ENCODE data around the gene PLEK.
"Not testable (repeated sequence)": the region's sequence is repeated elsewhere in the genome, so short reads cannot be mapped to it uniquely, and the experiment has no call there.

The PLEK gene, protein sequence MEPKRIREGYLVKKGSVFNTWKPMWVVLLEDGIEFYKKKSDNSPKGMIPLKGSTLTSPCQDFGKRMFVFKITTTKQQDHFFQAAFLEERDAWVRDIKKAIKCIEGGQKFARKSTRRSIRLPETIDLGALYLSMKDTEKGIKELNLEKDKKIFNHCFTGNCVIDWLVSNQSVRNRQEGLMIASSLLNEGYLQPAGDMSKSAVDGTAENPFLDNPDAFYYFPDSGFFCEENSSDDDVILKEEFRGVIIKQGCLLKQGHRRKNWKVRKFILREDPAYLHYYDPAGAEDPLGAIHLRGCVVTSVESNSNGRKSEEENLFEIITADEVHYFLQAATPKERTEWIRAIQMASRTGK

DNA sequence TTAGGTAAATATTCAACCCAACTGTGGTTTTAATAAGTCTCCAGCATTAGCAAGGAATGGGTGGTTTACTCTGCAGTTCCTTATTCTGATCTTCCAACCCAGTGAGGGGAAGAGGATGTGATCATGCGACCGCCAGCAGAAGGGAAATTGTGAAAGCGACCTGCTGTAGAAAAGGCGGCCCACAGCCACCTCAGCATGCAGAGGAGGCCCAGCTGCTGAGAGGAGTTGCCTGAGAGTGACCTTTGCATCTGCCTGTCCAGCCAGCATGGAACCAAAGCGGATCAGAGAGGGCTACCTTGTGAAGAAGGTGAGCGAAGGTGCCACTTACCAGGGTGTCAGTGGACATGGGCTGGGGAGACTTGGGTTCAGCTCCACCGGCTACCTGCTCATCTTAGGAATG is at the start of gene PLEK:
Gene PLEK (plus strand): TSS at position 196 of the 400 bp plus-strand sequence. CDS start 70 bp downstream, at position 266.
- no peak for DNase-seq

DNA sequence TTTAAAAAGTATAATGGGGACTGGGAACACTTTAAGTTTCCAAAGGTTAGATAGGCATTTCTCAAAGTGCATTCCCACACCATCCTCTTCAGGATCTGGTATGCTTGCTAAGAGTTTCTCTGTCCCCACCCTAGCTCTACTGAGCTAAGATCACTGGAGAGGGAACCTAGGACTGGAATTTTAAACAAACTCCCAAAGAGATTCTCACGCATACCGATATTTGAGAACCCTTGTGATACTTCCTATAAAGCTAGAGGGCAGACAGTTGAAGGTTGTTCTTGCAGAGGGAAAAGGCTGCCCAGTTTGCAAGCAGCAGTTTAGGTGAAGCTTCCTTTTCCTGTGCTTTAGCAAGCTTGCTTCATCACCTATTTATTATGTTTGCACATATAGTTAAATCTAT is 49.0 kb upstream of the PLEK start:
- DNase-seq: no peak

DNA sequence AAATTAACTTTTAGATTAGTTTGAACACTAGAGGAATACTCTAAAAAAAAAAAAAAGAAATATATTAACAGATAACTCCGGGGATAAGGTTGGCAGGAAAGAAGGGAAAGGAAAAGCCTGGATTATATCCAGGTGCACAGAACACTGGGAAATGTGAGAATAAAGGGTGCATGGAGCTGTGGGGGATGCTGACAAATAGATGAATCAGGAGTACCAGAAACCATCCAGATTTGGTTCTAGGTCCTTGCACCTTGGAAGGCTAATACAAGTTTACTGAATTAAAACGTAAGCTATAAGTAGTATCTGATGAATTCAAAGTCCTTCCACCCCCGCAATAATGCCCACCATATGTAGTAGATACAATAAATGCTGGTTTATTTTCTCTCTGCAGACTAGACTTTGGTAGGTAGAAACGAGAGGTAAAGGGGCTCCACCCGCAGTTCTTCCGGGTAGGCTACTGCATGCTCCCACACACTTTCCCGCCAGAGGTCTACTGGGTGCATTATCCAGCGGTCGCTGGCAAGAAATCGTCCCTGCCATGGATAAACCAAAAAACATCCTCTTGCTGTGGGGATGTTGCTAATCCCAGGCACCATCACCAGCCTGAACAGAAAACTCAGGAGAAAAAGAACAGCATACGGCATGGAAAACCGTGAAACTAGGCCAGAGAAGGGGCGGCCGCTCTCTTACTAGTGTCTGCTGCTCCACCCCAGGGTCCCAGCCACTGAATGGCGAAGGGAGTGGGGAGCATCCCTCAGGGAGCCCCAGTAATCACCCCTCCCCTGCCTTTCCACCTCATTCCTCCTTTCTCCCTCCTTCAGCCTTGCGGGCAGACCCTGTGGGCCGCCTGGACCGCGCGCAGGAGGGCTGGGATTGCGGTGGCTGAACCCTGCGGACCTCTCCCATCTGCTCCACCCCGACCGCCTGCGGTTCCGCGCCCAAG is 46.8 kb upstream of the PLEK start:
- DNase-seq: peak; percentile 64

DNA sequence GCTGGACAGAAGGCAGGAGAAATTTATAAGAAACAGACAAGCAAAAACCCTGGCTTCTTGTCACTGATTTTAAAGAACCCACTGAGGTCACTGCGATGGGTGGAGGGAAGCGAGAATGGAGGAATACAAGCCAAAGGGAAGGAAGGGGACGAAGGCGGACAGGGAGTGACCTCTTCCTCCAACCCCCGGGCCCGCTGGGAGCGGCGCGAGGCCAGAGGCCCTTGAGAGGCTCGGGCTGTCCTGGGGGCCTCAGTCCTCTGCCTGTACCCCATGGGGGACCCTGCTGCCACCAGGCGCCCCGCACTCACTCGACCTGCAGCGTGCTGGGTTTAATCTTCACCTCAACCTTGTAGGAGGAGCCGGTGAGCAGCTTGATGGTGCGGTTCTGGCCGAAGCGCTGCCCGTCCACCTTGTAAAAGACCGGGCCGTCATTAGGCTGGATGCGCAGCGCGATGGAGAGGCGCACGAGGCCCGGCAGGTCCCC is 46.1 kb upstream of the PLEK start:
- no peak for DNase-seq

DNA sequence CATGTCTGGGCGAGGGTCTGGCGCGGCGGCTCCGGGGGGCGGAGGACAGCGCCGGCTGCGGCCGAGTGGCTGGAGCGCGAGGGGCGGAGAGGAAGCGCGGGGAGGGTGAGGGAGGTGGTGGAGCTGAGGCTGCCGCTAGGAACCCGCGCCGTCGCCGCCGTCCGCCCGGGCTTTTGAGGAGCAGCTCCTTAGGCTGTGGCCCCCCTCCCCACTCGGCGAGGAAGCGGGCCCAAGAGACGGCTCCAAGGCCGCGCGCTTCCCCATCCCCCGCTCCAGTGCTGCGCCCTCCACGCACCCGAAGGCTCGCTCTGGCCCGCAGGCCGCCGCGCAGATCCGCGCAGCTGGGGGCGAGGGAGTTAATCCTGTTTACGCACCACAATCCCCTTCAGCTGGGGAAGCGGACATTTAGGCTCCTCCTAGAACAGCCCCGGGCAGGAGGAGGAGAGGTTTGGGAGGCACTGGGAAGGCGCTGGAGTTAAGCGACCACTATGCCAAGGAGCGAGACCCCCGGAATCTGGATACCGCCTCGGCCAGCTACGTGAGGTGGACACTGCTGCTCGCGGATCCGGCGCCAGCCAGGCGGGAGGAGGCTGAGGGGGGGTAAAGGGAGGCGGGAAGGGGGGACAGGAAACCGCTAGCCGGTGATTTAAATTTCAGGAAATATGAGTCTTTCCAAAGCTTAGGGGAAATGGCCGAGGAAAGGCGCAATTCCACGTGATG is 45.5 kb upstream of the PLEK start, which contains the start of gene CNRIP1:
Gene CNRIP1 (minus strand): TSS at position 552 of the 720 bp plus-strand sequence. CDS start 549 bp downstream, at position 3.
- DNase-seq: peak; percentile 90

DNA sequence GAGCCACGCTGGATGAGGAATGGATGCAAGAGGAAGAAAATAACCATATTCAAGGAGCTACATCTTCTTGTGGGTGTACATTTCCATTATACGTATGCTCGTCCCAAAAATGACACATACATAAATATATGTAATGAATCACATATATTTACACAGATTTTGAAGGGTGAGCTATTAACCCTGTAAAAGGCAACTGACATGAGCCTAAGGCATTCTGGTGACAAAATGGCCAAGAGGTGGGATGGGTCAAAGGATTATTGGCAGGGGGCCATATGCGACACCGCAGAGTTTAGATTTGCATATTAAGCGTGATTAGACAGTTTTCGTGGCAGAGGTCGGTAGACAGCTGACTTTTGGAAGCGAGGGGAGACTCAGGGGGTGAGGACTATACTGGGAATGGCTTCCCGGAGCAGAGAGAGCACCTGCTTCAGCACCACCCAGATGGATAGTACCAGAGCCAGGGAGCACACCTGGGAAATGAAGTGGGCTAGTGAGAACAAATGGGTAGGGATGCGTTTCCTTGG is 44.9 kb upstream of the PLEK start:
- peak; percentile 52 for DNase-seq

DNA sequence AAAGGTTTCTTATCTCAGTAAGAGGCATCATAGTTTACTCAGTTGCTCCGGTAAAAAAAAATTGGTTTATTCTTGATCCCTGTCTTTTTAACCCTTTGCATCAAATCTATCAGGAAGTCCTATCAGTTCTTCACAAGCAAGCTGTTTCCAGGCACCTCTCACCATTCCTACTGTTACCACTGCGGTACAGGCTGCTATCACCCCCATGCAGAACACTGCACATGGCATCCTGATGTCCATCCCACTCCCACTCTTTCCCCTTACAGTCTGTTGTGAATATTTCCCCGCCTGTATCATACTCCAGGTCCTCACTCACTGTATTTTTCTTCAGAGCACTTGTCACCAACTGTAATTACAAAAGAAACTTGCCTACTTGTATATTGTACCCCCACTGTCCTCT is 40.0 kb upstream of the PLEK start:
- DNase-seq: no peak

DNA sequence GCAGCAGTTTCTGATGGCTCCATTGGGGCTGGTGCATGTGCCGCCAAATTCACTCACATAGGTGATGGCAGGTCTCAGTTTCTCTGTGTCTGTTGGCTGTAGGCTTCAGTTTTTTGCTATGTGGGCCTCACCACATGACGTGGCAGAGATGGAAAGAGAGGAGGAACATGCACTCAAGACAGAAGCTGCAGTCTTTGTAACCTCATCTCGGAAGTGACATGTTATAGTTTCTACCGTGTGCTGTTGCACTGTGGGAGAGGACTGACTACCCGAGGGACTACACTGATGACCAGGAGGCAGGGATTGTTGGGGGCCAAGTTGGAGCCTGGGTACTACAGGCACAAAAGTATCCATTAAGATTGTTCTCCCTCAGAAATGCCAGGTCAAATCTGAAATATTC is 36.2 kb upstream of the PLEK start:
- no peak for DNase-seq

DNA sequence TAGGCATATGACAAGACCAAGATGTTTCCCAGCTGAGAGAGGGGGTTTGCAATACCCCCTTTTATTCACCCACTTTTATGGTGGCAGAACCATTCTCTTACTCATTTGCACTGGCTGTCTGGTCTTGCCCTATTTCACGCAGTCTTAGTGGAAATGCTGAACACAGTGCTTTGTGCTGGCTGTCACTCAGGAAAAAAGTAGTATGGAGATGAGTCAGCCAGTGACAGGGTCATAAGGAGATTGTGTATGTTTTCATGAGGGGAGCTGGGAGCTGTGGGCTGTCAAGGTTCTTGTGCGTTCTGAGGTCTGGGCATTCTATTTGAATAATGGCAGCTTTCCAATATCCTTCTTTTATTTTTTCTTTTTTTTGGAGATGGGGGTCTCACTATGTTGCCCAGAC is 34.4 kb upstream of the PLEK start:
- DNase-seq: no peak

DNA sequence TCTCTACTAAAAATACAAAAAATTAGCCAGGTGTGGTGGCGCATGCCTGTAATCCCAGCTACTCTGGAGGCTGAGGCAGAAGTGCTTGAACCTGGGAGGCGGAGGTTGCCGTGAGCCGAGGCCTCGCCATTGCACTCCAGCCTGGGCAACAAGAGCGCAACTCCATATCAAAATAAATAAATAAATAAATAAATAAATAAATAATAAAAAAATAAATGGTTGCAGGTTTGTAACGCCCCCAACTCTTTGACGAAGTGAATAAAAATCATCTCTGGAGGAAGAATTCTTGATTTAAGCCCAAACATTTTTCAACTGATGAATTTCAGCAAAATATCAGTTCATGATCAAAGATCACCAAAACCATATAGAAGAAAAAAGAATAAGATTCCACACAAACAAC is 32.1 kb upstream of the PLEK start:
- DNase-seq: no peak

DNA sequence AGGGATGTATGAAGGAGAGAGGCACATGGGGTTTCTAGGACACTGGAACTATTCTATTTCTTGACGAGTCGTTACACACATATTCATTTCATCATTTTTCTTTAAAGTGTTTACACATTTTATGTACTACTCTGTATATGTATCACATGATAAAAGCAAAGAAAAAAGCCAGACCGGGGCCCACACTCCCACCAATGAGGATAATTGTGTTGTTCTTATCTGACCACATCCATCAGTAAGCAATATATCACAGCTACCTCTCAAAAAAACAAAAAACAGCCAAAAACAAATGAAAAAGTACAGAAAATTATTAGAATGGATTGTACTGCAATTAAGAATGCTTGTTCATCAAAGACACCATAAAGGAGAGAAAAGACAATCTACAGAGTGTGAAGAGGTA is 31.2 kb upstream of the PLEK start:
- no peak for DNase-seq

DNA sequence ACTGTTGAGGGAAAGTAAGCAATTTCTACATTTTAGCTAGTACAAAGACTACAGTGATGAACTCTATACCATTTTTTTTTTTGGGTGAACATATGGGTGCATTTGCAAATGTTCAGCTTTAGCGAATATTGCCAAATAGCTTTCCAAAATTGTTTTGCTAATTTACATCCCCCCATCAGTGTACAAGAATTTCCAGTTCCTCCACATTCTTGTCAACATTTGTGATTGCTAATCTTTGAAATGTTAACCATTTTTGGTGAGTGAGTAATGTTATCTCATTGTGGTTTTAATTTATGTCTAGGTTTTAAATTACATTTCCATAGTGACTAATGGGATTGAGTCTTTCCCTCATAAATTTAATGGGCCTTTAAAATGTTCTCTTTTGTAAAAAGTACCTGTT is 28.9 kb upstream of the PLEK start:
- DNase-seq: no peak

DNA sequence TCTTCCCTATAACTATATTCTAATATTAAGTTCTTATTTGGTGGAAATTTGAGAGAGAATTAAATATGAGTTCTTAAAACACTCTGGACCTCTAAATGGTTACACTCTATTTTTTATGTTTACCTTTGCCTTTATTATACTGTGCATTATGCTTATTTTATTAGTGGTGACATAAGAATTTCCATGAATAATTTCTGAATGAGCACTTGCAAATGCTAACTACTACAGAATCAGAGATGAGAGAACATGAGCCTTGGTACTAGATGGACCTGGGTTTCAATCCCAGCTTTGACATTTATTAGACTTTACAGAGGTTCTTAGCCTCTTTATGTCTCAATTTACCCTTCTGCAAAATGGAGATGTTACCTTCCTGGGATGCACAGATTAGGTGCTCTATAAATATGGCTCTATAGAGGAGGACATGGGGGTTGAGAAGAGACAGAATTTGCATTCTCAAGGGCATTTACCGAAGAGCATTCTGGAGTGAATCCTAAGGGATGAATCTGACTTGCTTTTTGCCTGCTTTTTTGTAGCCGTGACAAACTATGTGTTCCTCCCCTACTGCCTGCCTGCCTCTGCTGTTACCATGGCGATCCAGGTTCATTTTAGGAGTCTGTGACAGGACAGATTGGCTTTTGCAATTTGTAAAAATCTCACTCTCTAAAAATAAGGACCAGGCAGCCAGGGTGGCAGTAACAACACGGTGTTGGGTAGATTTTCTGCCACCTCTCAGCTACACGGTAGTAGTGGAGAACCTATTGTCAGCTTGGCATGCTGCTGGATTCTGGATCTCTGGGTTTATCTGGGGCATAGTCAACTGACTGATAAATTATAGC is 24.6 kb upstream of the PLEK start:
- DNase-seq: no peak

DNA sequence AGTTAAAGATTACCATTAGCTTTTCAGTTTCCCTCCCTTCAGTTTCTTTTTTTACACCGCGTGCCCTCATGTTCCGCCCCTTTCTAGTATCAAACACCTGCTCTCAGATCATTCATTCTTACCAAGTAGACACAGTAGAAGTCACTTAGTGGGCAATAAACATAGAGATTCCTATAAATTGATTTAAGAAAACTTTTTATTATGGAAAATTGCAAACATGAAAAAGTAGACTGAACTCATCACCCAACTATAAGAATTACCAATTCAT is 24.1 kb upstream of the PLEK start:
- no peak for DNase-seq

DNA sequence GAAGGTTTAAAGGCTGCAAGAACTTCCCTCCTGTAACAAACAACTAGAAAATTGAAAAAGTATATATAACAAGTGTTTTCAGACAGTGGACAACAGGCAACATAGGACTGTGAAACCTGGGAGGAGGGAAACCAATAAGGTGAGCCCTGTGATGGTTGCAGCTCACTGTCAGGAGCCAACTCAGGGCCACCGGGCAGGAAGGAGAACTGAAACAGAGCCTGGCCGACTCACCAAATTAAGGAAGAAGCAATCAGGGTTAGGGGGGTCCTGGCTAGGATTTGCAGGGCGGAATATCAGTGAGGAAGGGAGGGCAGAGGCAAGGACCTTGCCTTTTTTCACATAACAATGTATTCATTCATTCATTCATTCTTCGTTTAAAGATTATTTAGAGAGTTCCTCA is 23.5 kb upstream of the PLEK start:
- DNase-seq: no peak

DNA sequence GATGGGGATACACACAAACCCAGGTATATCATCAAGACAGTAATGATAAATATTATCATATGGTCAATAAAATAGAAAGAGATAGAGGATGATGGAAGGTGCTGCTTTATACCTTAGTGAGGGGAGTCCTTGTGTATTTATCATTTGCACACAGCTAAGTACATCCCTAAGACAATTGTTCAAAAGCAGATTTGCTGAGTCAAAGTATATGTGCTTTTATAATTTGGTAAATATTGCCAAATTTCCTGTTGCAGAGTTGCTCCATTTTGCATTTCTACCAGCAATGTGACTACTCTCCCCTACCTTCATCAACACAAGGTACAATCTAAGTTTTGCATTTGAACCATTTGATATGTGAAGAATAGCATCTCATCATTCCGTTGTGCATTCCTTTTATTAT is 22.6 kb upstream of the PLEK start:
- no peak for DNase-seq

DNA sequence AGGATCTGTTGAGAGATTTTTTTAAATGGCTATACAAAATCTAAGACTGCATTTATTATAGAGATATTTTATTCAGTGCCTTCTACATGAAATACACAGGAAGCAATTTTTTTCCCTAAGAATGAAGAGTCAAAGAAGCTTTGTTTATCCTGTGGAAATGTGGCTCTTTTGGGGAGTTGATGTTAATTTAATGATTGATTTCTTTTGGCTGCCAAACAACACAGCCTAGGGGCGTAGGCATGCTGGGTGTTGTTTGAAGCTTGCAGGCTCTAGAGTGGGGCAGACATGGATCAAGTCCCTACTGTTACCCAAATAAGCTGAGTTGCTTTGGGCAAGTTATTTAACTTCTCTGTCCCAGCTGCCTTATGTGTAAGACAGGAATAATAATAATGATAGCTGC is 21.1 kb upstream of the PLEK start:
- no peak for DNase-seq

DNA sequence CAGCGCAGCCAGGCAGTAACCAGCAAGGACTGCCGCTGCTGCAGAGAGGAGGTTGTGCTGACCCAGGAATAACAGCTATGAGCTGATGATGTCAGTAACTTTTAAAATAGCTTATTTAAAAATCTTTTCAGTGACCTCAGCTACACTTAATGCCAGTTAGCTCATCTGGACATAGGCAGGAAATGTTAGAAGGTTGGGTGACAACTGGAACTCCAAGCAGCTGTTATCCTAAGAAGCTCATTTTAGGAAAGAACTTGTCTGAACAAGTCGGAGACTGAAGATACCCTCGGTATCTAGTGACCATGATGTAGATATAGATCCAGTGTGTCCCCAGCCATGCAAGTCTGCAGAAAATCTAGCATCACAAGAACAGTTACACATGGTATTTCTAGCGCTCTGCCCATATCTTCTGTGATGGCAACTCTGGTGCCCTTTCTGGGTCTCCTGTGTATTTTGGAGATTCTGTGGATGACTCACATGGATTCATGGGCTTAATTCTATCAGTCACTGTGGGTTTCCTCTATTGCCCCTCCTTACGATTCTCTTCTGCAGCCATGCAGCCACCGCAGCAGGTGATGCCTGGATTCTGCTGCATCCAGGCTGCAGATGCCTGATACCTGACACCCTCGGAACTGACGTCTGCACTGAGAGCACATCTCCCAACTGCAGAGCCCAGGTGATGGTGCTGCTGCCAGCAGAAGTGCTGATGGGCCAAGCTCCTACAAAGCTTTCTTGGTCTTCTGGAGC is 19.8 kb upstream of the PLEK start:
- DNase-seq: no peak

DNA sequence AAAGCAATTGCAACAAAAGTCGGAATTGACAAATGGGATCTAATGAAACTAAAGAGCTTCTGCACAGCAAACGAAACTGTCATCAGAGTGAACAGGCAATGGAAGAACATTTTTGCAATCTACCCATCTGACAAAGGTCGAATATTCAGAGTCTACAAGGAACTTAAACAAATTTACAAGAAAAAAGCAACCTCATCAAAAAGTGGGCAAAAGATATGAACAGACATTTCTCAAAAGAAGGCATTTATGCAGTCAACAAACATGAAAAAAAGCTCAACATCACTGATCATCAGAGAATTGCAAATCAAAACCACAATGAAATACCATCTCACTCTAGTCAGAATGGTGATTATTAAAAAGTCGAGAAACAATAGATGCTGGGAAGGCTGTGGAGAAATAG is 16.0 kb upstream of the PLEK start:
- DNase-seq: not testable (repeated sequence)

DNA sequence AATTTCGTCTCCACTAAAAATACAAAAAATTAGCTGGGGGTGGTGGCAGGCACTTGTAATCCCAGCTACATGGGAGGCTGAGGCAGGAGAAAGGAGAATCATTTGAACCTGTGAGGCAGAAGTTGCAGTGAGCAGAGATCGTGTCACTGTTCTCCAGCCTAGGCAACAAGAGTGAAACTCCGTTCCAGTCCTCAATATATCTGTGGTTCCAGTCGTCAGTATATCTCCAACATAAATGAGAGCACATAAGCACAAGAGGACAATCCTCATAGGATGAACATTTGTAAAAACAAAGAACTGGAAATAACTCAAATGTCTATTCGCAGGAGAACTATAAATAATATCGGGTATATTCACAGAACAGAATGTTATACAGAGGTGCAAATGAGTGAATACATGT is 13.1 kb upstream of the PLEK start:
- DNase-seq: no peak

DNA sequence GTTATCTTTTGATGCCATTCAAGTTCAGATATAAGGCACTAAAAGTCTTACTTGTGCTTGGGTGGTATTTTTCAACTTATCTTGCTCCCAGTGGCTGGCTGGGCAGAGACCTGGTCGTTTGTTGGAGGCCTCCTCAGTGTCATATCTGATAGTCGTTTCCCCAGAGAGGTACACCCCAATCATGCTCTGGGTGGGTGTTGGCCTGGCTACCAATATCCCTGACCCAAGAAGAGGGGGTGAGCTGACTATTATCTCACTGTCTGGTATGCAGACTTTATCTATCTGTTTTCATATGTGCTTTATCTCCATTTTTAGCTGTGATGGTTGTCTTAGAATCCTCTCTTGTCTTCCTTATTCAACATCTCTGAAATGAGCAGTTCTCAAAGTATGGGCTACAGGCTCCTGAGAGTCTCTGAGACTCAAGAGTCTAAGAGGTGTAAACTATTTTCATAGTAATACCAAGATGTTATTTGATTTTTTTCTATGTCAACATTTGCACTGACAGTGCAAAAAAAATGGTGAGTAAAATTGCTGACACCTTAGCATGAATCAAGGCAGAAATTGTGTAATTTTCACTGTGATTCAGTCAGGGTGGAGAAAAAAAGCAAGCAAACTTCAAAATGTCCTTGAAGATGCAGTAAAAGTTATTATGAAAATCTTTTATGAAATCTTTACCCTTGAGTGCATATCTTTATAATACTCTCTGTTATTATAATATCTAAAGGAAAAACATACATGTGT is 12.3 kb upstream of the PLEK start:
- DNase-seq: no peak

All from right forelimb (tissue), 1 donor.